HG02610 (cell line): ENCODE data around the gene SH3GLB2.

Source experiments
- ATAC-seq: cut with Tn5 transposase; IDR thresholded peaks from one replicate; pipeline ENCODE4 v1.9.1; 2021; ENCODE audit warnings: mild to moderate bottlenecking, moderate library complexity; ENCODE audit not compliant: unreplicated experiment

The SH3GLB2 gene

GRCh38 chr9:129028192-129028966, at the start of gene SH3GLB2:
Gene SH3GLB2 (minus strand): TSS chr9:129028331. CDS start chr9:129028154, 177 bp downstream.
- peak; percentile 76 for ATAC-seq

- ATAC-seq, result no peak
Measured at GRCh38 chr9:129077236-129077635, 49.1 kb upstream of the SH3GLB2 start.

GRCh38 chr9:129076640-129077037, 48.5 kb upstream of the SH3GLB2 start:
- no peak for ATAC-seq

- no peak for ATAC-seq
Measured at GRCh38 chr9:129075996-129076639, 48.0 kb upstream of the SH3GLB2 start.

- ATAC-seq, result no peak
Measured at GRCh38 chr9:129074106-129074505, 46.0 kb upstream of the SH3GLB2 start.

- no peak for ATAC-seq
Measured at GRCh38 chr9:129073404-129073803, 45.3 kb upstream of the SH3GLB2 start.

GRCh38 chr9:129072171-129072570, 44.0 kb upstream of the SH3GLB2 start:
- ATAC-seq, result no peak

GRCh38 chr9:129071526-129072126, 43.5 kb upstream of the SH3GLB2 start:
- no peak for ATAC-seq

GRCh38 chr9:129070696-129071525, 42.8 kb upstream of the SH3GLB2 start:
- ATAC-seq, result no peak

- ATAC-seq, result no peak
Measured at GRCh38 chr9:129069862-129070641, 41.9 kb upstream of the SH3GLB2 start.

GRCh38 chr9:129068990-129069861, 41.1 kb upstream of the SH3GLB2 start:
- ATAC-seq, result peak; percentile 76

GRCh38 chr9:129068110-129068509, 40.0 kb upstream of the SH3GLB2 start:
- ATAC-seq, result no peak

GRCh38 chr9:129064499-129064908, 36.4 kb upstream of the SH3GLB2 start:
- no peak for ATAC-seq

GRCh38 chr9:129063061-129063460, 34.9 kb upstream of the SH3GLB2 start:
- ATAC-seq, result no peak

- no peak for ATAC-seq
Measured at GRCh38 chr9:129060991-129061390, 32.9 kb upstream of the SH3GLB2 start.

GRCh38 chr9:129059796-129060785, 32.0 kb upstream of the SH3GLB2 start:
- ATAC-seq, result no peak

GRCh38 chr9:129058965-129059795, 31.0 kb upstream of the SH3GLB2 start:
- ATAC-seq, result no peak
